NCI-H2029 (cell line): ENCODE results near the gene CHIC2.

Experiments used
- DNase-seq: peaks from one replicate; lab custom pipeline; 2025; lab: John Stamatoyannopoulos, UW

Gene CHIC2

DNA sequence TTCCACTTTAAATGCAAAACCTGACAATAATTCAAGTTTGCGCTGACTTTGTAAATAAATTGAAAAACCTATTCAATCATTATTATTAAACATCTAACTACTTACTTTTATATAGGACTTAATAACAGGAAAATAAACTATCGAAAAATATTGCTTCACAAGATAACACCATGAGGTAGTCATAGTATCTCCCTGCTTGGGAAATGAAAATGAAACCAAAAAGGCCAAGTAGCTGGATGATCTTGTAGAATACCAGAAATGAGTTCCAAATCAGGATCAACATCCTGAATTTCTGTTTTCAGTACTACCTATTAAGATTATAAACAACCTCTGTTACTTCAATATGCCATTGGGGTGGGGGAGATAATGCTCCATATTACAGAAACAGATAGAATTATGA is 58.9 kb downstream of the CHIC2 start:
- peak; percentile 41 for DNase-seq

DNA sequence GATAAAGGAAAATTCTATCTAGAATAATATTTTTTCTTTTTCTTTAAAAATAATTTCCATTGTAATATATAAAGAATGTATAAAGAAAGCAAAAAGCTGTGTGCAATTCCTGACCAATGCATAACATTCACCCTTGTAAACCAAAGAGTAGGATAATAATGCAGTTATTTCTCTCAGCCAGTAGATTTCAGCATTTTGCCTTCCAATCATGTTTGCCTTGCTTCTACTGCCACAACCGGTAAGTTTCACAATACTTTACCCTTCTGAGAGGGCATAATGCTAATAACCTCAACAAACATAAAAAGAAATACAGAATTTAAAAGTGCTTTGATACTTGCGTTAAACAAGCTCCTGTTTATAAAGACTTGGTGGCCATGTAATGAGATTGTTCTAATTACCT is 59.9 kb downstream of the CHIC2 start:
- no peak for DNase-seq

DNA sequence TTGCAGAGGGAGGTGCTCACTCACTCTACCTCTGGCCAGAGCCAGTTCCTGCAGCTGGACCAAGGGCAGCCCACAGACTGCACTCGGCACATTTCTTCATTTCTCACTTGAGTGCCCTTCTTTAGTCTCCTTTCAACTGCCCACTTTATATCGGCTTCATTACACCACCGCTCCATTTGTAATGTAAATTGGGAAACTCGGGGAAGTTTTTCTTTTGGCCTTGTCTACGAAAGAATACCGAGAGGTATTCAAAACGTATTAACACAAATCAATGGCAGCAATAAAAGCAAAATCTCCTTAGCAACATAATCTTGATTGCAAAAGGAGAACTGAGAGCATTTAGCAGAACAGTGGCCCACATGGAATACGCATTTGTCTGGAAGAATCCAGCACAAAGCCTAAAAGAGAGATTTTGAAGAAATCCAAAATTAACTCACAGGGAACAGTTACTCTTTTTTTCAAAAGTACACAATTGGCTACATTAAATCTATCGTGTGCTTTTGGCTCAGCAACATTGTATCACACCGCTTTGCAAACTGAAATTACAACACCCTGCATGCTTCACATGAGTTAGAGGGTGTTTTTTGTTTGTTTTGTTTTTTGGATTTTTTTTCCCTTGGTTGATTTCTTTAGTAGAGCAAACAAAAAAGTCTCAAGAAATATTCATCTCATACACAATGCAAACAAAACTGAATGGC is 62.6 kb downstream of the CHIC2 start:
- DNase-seq, result no peak

DNA sequence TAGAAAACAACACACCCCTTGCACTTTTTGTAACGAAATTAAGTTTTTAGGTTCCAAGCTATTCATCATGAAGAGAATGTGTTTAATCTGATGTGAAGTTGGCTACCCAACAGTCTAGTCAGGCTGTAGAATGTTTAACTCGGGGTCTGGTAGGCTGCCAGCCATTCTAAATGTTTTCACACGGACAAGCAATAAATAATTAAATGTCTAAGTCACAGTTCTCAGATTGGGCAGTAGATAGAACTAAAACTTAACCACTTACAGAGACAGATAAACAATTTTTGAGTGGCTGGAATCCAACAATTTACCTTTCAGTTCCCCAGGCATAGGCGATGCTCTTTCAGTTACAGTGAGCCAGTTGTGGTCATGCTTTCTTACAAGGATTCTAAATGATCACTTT is 66.5 kb downstream of the CHIC2 start:
- DNase-seq, result no peak

DNA sequence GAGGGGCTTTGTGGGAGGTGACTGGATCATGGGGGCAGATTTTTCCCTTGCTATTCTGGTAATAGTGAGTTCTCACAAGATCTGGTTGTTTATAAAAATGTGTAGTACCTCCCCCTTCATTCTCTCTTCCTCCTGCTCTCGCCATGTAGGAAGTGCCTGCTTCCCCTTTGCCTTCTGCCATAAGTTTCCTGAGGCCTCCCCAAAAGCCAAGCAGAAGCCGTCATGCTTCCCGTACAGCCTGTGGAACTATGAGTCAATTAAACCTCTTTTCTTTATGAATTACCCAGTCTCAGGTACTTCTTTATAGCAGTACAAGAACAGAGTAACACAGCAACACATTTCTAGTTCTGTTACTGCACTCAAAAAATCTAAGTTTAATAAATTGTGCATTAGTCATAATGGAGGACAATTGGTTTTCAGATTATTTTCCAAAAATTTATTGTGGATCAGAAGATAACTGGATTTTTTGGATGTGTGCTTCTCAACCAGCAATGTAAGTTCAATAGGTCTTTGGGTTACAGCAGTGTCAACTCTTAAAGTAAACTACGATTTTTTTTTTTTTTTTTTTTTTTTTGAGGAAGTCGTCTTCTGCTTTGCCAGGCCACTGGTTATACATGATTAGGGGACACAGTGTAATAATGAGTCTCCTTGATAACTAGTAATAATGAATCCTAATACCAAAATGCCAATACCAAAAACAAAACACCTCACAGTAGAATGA is 69.9 kb downstream of the CHIC2 start:
- no peak for DNase-seq

DNA sequence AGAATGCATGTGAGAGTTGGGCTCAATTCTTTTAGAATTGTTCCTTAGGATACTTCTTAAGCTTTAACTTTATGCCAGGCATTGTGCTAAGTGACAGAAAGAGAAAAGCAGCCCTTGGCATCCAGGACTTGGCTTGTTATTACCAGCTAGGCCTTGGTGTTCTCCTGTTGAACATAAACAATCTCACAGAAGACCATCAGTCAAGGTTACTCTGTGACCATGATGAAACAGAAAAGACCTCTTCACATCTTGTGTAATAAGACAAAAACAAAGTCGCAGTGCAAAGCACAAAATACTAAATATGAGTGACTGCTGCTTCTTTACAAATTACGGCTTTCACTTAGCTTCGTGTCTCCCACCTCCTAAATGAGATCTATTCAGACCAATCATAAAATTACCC is 71.6 kb downstream of the CHIC2 start:
- no peak for DNase-seq

DNA sequence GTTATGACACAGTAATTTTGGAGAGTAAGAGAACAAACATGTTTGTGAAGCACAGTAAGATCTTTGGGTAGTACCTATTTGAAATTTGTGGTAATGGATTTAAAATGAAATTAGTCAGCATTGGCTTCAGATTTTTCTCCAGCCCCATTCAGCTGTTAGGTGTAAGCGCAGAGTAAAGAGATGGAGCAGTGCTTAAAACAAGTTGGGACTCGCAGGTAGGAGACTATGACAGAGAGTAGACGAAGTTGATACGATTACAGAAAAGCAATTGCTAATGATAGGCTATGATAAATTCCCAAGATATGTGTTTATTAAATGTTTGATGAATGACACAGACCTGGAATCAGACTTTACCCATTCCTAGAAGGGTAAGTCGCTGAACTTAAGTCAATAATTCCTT is 72.6 kb downstream of the CHIC2 start:
- no peak for DNase-seq

DNA sequence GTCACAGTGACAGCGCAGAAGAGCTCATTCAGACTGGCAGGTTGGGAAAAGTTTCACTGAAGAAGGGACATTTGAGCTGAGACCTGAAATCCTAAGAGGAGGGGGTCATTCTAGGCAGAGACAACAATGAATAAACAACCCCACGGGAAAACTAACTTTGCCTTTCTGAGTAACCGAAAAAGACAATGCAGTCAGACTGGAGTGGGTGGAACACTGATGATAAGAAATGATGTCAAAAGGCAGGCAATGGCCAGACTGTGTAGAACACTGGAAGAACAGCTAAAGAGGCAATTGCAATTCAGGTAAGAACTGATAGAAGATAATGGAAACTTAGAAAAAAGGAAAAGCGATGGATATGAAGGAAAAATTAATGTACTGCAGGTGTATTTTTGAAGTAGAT is 73.8 kb downstream of the CHIC2 start:
- no peak for DNase-seq

DNA sequence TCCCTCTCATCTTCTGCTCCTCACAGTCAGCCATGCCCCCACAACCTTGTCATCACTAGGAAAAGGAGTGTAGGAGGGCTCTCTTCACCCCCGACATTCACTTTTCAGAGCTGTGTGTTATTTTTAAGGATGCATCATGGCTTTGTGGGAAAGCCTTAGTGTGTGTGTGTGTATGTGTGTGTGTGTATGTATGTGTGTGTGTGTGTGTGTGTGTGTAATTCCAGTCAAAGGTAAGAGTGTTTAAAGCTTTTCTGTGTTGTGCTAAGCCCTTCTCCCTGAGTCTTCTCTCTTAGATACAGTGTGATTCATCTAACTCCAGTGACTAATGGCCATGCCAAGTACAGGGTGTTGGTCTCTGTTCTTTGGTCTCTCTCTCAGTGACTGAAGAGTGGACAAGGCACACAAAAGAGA is 76.6 kb downstream of the CHIC2 start:
- DNase-seq, result no peak

DNA sequence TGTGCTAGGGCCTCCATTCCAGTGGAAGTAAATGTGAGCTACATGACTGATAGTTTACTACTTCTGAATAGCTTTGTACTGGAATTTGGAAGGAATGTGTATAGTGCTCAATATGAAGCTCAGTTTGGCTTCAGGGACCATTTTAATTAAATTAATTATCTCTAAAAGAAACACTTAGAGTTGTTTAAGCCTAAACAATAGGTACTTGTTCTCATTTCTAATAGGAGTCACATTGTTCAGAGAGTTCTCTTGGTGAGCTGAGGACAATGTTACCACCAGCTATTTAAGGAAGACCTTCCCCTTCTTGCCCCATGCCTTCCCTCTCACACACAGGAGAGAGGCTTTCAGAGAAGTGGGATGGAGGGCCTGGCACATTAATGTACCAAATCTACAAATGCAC is 78.3 kb downstream of the CHIC2 start:
- DNase-seq, result no peak

DNA sequence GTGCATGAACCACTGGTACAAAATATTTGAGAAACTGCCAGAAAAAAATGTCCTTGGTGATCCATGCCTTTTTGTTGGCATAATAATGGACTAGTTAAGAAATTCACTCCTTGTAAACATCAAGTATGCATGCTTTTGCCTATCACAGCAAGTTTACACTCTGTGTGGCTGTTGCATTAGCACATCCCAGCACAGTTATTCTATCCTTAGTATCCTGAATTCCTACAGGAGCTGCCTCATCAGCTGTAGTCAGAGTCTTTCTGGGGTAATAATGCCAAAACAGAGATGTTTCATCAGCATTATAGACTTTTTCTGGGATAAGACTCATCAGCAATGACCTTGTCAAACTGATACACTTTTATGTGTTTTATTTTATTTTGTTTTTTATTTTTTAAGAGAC is 82.8 kb downstream of the CHIC2 start:
- DNase-seq, result no peak

DNA sequence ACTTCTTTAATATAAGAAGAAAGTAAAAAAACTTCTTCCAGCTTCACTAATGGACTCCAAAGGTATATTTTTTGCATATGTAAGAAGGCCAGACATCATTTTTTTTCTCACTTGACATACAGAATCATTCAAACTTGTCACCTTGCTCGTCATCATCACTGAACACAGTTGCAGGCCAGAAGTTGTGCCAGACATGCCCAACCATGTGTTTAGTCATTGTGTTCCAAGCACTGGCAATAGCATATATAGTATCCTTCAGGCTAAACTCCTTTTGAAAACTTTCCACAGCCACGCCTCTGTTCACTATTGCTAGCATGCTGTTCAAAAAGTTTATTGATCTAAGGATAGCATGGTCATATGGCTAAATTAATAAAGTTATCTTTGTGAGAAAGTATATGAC is 83.3 kb downstream of the CHIC2 start:
- no peak for DNase-seq

DNA sequence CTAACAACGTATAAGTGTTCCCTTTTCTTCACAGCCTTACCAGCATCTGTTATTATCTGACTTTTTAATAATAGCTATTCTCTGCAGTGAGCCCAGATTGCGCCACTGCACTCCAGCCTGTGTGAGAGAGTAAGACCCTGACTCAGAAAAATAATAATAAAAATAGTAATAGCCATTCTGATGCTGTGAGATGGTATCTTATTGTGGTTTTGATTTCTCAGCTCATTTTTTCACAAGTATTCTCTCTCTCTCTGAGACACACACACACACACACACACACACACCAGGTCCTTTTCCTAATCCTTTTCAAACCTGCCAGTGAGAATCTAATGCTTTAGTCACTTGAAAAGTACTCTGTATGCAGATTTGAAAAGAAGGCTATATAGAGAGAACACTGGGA is 89.8 kb downstream of the CHIC2 start:
- DNase-seq, result no peak

DNA sequence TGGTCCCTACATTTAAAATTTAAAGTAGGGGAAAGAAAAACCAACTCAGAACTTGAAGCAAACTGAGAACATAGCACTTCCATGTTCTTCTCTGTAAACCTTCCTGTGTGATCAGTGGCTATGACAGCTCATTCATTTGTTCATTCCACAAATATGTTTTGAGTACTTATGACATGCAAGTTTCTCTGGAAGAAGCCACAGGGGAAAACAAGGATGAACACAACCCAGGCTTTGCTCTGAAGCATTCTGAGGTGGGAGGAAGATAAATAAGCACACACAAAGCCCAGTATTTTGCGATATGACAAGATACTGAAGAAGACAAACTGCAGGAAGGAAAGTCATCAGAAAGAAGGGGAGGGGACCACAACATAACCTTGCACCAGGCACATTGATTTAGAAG is 96.4 kb downstream of the CHIC2 start:
- DNase-seq, result no peak

DNA sequence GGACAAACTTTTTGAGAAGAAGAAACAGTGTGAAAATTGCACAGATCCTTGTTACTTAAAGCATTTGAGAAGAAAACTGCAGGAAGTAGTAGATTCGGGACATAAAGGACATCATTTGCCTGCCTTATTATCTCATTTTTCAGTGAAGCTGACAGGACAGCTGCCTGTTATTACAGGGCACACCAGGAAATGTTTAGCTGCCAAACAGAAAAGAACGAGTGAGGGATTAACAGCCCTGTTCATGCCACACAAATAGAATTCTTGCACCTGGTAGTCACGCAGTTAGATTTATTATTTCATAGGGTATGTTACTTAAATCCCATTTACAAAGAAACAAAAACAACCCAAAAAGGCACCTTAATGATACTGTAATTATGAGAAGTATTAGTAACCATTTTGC is 100.6 kb downstream of the CHIC2 start:
- DNase-seq, result no peak

DNA sequence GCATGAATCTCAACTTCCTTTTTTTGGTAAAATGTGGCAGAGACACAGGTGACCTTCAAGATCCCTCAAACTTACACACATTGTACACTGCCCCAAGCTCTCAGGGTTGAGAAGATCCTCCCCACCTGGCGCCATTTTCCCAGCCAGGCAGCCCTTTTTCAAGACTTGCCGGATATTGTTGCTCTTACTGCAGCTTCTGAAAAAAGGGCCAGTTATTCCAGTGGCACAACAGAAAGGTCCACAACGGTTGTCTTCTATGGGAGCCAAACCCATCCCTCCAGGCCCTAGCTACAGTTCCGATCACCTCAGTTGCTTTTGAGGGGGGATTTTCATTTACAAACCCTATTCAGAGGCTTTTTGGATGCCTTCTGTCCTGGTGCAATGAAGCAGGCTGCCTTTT is 101.1 kb downstream of the CHIC2 start:
- no peak for DNase-seq

DNA sequence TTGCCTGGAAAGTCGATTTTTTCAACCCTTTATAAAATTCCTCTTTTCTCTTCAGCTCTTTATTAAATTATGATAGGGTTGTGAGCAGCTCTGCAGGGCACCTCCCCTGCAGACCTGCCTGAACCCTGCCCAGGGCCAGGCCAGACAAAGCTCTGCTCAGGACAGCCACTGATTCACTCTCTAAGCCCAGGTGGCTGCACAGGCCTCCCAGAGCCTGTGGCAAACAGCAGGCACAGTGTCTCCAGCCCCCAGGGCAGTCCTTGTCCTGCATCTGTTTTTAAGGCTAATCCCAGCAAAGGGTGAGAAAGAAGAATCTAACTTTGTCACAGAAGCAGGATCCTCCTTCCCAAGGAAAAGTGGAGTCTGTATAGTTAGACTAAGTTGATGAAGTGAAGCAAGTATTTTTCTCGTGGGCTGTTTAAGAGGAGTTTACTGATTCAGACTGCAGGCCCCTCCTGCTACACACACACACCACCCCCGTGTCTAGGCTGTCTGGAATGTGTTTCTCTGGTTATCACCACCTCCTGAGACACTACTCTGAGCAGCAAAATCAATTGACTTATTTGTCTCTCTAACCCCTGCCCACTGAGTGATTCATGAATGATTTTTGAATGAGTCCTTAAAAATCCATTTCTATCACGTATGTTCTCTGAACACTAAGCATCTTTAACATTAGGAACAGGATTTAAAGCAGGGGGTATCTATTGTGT is 101.7 kb downstream of the CHIC2 start:
- DNase-seq, result no peak

DNA sequence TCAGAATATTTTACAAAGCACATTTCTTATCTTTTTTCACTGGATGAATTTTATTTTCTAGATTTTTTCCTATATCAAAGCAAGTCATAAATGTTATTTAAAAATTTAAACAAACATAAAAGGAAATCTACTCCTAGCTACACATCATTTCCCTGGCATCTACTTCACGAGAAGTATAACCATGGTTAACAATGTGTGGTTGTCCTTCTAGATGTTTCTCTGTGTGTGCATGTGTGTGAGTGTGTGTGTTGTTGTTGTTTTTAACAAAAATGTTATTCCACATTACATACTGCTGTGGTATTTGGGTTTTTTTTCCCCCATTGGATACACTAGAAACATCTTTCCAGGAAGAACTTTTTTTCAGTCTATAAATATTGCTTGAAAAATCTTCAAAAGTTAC is 103.1 kb downstream of the CHIC2 start:
- DNase-seq, result no peak

DNA sequence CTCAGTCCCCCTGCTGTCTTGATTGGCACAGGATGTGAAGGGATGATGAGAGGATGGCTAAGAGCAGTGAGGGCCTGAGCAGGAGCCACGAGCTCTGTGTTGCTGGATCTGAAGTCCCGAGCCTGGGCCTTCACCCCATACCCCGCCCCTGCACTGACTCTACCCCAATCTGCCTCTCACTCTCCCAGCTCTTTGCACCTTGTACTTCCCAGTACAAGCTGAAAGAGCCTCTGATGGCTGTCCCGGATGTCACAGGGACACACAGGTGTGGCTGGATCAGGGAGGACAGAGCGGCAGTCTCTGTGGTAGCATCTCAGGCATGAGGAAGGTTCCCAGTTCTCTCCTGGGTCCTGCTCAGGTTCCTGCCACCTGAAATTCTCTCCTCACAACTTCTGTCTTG is 103.6 kb downstream of the CHIC2 start:
- no peak for DNase-seq
